K562 (cell line): ENCODE data around the gene DNAJC11. TPM values are rescaled to one million over a fixed set of nuclear protein-coding genes. Genes with fewer than 3 reads are reported as not detected.

ENCODE experiments used
- ARID1B ChIP-seq: fragments of 450-650 bp; IDR thresholded peaks from 2 replicates; pipeline ENCODE4 v1.6.1; 2016; ENCODE audit warnings: antibody characterized with exemption, mild to moderate bottlenecking, inconsistent platforms
- CBFA2T3 ChIP-seq: fragments of 450-650 bp; IDR thresholded peaks from 2 replicates; pipeline ENCODE4 v1.6.1; 2017
- CBX8 ChIP-seq: fragments of 200-600 bp; sonication (generic); IDR thresholded peaks from 2 replicates; pipeline ENCODE4 v1.6.1; 2012; ENCODE audit warnings: borderline replicate concordance, mixed run types, low read depth, mild to moderate bottlenecking, moderate library complexity, mixed read lengths, low read length, control low read depth, inconsistent platforms; ENCODE audit not compliant: poor library complexity, severe bottlenecking; ENCODE audit errors: extremely low read depth
- CSDE1 ChIP-seq, 2 experiments: fragments of 450-650 bp; IDR thresholded peaks; 2 replicates each; pipeline ENCODE4 v1.6.1; 2016; ENCODE audit warnings: mild to moderate bottlenecking in 1 of 2
- DIDO1 ChIP-seq: fragments of 450-650 bp; IDR thresholded peaks from 2 replicates; pipeline ENCODE4 v1.6.1; 2016; ENCODE audit warnings: low read depth, missing biosample characterization, missing genetic modification characterization
- E4F1 ChIP-seq: fragments of 250-450 bp; sonication (Bioruptor Pico); IDR thresholded peaks from 2 replicates; pipeline ENCODE4 v1.5.0; 2021; ENCODE audit warnings: mild to moderate bottlenecking, borderline replicate concordance
- KLF13 ChIP-seq: fragments of 450-650 bp; IDR thresholded peaks from 2 replicates; pipeline ENCODE4 v1.6.1; 2016; ENCODE audit warnings: missing genetic modification characterization, low read depth, mild to moderate bottlenecking, missing compliant biosample characterization, moderate library complexity, borderline replicate concordance
- MYNN ChIP-seq, 2 experiments: sonication (generic); formaldehyde crosslinking in 1 of 2; IDR thresholded peaks; 2 replicates each; pipeline versions ENCODE4 v1.5.0 to v1.6.1; 2016 to 2020; ENCODE audit warnings: antibody characterized with exemption in 1 of 2, missing genetic modification reagents in 1 of 2
- PHTF2 ChIP-seq: fragments of 250-450 bp; sonication (Bioruptor Pico); IDR thresholded peaks from 2 replicates; pipeline ENCODE4 v1.5.0; 2021; ENCODE audit warnings: mild to moderate bottlenecking
- RHOXF2B ChIP-seq: fragments of 250-450 bp; sonication (Bioruptor Pico); conservative IDR thresholded peaks from 2 replicates; pipeline ENCODE4 v1.5.1; 2021
- XRCC3 ChIP-seq: fragments of 450-650 bp; IDR thresholded peaks from 2 replicates; pipeline ENCODE4 v1.6.1; 2017; ENCODE audit warnings: mild to moderate bottlenecking, moderate library complexity
- ZBTB17 ChIP-seq: fragments of 450-650 bp; formaldehyde crosslinking; IDR thresholded peaks from 2 replicates; pipeline ENCODE4 v1.4.0; 2020; ENCODE audit warnings: mild to moderate bottlenecking
- ZKSCAN3 ChIP-seq: fragments of 250-450 bp; sonication (Bioruptor Pico); IDR thresholded peaks from 2 replicates; pipeline ENCODE4 v1.4.0; 2020
- ZNF224 ChIP-seq: sonication (generic); formaldehyde crosslinking; IDR thresholded peaks from 2 replicates; pipeline ENCODE4 v1.8.0; 2022; ENCODE audit warnings: mild to moderate bottlenecking, missing genetic modification reagents
- ZNF551 ChIP-seq: fragments of 250-450 bp; sonication (Bioruptor Pico); IDR thresholded peaks from 2 replicates; pipeline ENCODE4 v1.5.0; 2021; ENCODE audit warnings: mild to moderate bottlenecking, moderate library complexity
- ZNF695 ChIP-seq: fragments of 450-650 bp; formaldehyde crosslinking; IDR thresholded peaks from 2 replicates; pipeline ENCODE4 v1.4.0; 2020; ENCODE audit warnings: mild to moderate bottlenecking, moderate library complexity
- ZNF766 ChIP-seq: fragments of 200-800 bp; sonication (Bioruptor generic); conservative IDR thresholded peaks from 2 replicates; pipeline ENCODE4 v1.6.1; 2016; ENCODE audit warnings: missing genetic modification characterization, missing compliant biosample characterization
- polyA plus RNA-seq, 8 experiments: library from polyadenylated mRNA; depleted of rRNA in 4 of 8; stranded (reverse) in 5 of 8; unstranded in 3 of 8; fragments of >200 nt; fragmentation: Nextera tagmentation in 2 of 8; fragmentation: Illumina TruSeq in 1 of 8; extraction: Ambion mirVana in 2 of 8; extraction: Trizol in 1 of 8; gene quantifications; 2 replicates each; pipeline versions ENCODE4 v1.2.1 to v1.2.3, GENCODE V29; 2011 to 2014; ENCODE audit warnings: inconsistent platforms in 1 of 8, missing spikeins in 1 of 8
- total RNA-seq, 7 experiments: library from RNA; depleted of rRNA in 6 of 7; stranded (reverse); fragments of >200 nt in 6 of 7; fragmentation: Illumina TruSeq in 2 of 7; extraction: Trizol in 2 of 7; gene quantifications; 2 replicates each; pipeline versions ENCODE4 v1.2.1 to v1.2.3, GENCODE V29; 2011 to 2021; ENCODE audit warnings: low replicate concordance in 1 of 7
- TF ChIP-seq, protein P1 (sequence below): fragments of 450-650 bp; formaldehyde crosslinking; IDR thresholded peaks from 2 replicates; pipeline ENCODE4 v1.4.0; 2022; ENCODE audit warnings: mild to moderate bottlenecking, moderate library complexity
- TF ChIP-seq, protein P2 (sequence below): IDR thresholded peaks from 2 replicates; pipeline ENCODE4 v1.6.1; 2011; ENCODE audit not compliant: insufficient read length; ENCODE audit errors: extremely low read depth
- TF ChIP-seq, protein P3 (sequence below): sonication (generic); formaldehyde crosslinking; IDR thresholded peaks from 2 replicates; pipeline ENCODE4 v1.8.0; 2023; ENCODE audit warnings: mild to moderate bottlenecking, missing genetic modification reagents

Gene DNAJC11
- total and polyA plus RNA-seq, 9 of the 15 experiments (the other 6 are each of a cell fraction or from before 2014, with no cell fraction given): 14.1 to 123 (median 76.6) TPM

GRCh38 chr1:6601923-6602668, 99.5 kb downstream of the DNAJC11 start (continued):
- TF ChIP-seq, protein P1, sequence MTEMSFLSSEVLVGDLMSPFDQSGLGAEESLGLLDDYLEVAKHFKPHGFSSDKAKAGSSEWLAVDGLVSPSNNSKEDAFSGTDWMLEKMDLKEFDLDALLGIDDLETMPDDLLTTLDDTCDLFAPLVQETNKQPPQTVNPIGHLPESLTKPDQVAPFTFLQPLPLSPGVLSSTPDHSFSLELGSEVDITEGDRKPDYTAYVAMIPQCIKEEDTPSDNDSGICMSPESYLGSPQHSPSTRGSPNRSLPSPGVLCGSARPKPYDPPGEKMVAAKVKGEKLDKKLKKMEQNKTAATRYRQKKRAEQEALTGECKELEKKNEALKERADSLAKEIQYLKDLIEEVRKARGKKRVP (CRISPR knock-in tag): no peak
- TF ChIP-seq ZBTB17 (CRISPR knock-in tag) (no peak), ZKSCAN3 (CRISPR knock-in tag) (no peak), RHOXF2B (no peak), CSDE1 (IDR thresholded peaks at IDR 0.05) (no peak), MYNN (IDR thresholded peaks at IDR 0.05) (no peak), MYNN (CRISPR knock-in tag; IDR thresholded peaks at IDR 0.05) (no peak), ARID1B (no peak), KLF13 (tag) (0 out of 2 replicates have a peak, but pooled peaks have one; percentile 11), DIDO1 (tag) (no peak), ZNF695 (CRISPR knock-in tag) (no peak), ZNF551 (no peak), CBFA2T3 (no peak), ZNF224 (CRISPR knock-in tag) (no peak; the same call in 1 of the 2 replicates), ZNF766 (CRISPR knock-in tag) (no peak), PHTF2 (no peak), CBX8 (no peak), XRCC3 (no peak), E4F1 (CRISPR knock-in tag) (no peak)
- TF ChIP-seq, protein P2, sequence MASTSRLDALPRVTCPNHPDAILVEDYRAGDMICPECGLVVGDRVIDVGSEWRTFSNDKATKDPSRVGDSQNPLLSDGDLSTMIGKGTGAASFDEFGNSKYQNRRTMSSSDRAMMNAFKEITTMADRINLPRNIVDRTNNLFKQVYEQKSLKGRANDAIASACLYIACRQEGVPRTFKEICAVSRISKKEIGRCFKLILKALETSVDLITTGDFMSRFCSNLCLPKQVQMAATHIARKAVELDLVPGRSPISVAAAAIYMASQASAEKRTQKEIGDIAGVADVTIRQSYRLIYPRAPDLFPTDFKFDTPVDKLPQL: no peak
- TF ChIP-seq, protein P3, sequence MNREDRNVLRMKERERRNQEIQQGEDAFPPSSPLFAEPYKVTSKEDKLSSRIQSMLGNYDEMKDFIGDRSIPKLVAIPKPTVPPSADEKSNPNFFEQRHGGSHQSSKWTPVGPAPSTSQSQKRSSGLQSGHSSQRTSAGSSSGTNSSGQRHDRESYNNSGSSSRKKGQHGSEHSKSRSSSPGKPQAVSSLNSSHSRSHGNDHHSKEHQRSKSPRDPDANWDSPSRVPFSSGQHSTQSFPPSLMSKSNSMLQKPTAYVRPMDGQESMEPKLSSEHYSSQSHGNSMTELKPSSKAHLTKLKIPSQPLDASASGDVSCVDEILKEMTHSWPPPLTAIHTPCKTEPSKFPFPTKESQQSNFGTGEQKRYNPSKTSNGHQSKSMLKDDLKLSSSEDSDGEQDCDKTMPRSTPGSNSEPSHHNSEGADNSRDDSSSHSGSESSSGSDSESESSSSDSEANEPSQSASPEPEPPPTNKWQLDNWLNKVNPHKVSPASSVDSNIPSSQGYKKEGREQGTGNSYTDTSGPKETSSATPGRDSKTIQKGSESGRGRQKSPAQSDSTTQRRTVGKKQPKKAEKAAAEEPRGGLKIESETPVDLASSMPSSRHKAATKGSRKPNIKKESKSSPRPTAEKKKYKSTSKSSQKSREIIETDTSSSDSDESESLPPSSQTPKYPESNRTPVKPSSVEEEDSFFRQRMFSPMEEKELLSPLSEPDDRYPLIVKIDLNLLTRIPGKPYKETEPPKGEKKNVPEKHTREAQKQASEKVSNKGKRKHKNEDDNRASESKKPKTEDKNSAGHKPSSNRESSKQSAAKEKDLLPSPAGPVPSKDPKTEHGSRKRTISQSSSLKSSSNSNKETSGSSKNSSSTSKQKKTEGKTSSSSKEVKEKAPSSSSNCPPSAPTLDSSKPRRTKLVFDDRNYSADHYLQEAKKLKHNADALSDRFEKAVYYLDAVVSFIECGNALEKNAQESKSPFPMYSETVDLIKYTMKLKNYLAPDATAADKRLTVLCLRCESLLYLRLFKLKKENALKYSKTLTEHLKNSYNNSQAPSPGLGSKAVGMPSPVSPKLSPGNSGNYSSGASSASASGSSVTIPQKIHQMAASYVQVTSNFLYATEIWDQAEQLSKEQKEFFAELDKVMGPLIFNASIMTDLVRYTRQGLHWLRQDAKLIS (CRISPR knock-in tag): no peak
